H1 (cell line): Measurements from ENCODE around the gene SECISBP2L. TPM values are rescaled to one million over a fixed set of nuclear protein-coding genes. Genes with fewer than 3 reads are reported as not detected.

Experiments
- CHD7 ChIP-seq: fragments of 300-600 bp; sonication (generic); IDR thresholded peaks from 2 replicates; pipeline ENCODE4 v1.7.1; 2012; ENCODE audit warnings: low read length, moderate library complexity, mild to moderate bottlenecking, inconsistent platforms; ENCODE audit not compliant: insufficient replicate concordance
- JUN ChIP-seq: IDR thresholded peaks from 2 replicates; pipeline ENCODE4 v1.6.1; 2011; ENCODE audit warnings: low read depth, mild to moderate bottlenecking, improper control_type of control experiment, low read length
- polyA plus RNA-seq, 7 experiments: library from polyadenylated mRNA; depleted of rRNA in 3 of 7; stranded (reverse) in 5 of 7; unstranded in 2 of 7; fragments of >200 nt in 5 of 7; fragments of 200-250 nt in 2 of 7; gene quantifications; 1 replicate in 5 of 7; 2 replicates in 1 of 7; 4 replicates in 1 of 7; pipeline versions ENCODE4 v1.2.1 to v1.2.3, GENCODE V29; 2011 to 2013; ENCODE audit warnings: missing spikeins in 2 of 7, mixed read lengths in 2 of 7
- total RNA-seq: library from RNA; stranded (reverse); fragmentation: NEBNext Ultra II Directional; extraction: Animal tissue kit (Norgen Biotek cat#: 25700); gene quantifications from 2 replicates; pipeline ENCODE4 v1.2.1, GENCODE V29; 2021

Gene SECISBP2L
- total and polyA plus RNA-seq, 2 of the 8 experiments (the other 6 are each of a cell fraction or from before 2014, with no cell fraction given), result 7.6 to 22.8 TPM

DNA sequence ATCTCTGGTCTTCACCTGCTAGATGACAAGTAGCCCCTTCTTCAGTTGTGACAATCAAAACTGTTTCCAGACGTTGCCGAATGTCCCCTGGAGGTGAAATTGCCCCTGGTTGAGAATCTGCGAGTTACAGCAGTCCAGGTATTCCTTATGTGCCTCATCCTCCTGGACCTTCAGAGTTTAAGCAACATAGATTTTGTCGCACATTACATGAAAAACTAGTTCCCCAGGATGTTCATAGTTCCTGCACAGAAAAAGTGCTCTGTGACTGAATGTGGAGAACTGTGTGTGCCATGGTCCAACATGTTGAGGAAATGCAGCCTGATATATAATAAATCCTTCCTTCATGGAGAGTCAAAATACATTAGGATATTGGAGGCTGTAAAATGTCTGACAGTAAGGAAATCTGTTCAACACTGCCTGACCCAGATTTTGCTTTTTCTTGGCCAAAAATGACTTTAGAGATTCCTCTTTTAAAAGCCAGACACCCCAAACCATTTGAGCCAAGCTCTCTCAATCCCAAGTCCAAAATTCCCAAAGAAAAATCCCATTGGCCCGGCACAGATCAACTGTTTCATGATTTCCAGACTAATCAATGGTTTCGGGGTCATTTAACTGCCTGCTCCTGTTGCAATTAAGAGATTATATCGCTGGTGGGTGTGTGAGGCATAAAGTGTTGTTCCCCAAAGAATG lies 62.1 kb downstream of the SECISBP2L start (continued):
- TF ChIP-seq CHD7 (no peak), JUN (no peak)
- TF ChIP-seq, all 59 proteins: peak for 0
